ENCODE measurements around the gene SMAD3.

- TF ChIP-seq CTCF (conservative IDR thresholded peaks at IDR 0.05; ENCODE audit: low read depth, low read length) (no peak), POLR2A (IDR thresholded peaks at IDR 0.05; ENCODE audit: low read depth, low read length) (no peak), CEBPB (IDR thresholded peaks at IDR 0.05; ENCODE audit: low read depth, low read length) (no peak), USF2 (IDR thresholded peaks at IDR 0.05; ENCODE audit: low read depth, low read length) (no peak), BHLHE40 (IDR thresholded peaks at IDR 0.05; ENCODE audit: low read depth, low read length) (no peak), RAD21 (IDR thresholded peaks at IDR 0.05; ENCODE audit: low read length) (no peak)
Observed at GRCh38 chr15:67059127-67059553, 6.3 kb upstream of the SMAD3 start.
